ENCODE data around the gene OR6N1.

OR6N1 gene

DNA sequence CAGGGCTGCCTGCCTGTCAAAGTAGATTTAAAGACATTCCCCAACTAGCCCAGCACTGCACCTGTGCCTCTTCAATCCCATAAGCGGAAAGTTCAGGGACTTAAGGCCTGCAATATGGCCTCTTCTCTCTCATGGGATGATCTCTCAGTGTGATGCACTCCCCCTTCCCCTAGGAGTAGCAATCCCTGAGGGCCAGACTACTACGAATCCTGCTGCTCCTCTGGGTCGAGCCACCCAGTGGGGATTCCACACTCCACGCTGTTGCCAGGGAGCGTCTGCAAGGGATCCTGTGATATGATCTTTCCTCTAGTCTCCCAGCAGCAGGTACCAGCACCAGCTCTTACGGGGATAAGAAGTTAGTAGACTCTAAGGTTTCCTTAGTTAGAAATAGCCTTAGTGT is 22.3 kb upstream of the OR6N1 start:
- DNase-seq, result no peak
- no peak for TF ChIP-seq CTCF (IDR thresholded peaks at IDR 0.05; ENCODE audit: low read depth, low read length)
- H3K27me3 ChIP-seq, result no peaks in the 10 kb centered on the region

GRCh38 chr1:158793604-158794003 is 21.6 kb upstream of the OR6N1 start:
- H3K27me3 ChIP-seq, result no peaks in the 10 kb centered on the region
- H3K9me3 ChIP-seq, result no peaks in the 10 kb centered on the region
- no peaks in the 10 kb centered on the region for H3K4me1 ChIP-seq
- no peak overlapping the region for H3K4me3 ChIP-seq (ENCODE audit: low read depth, low read length)
- no peak for TF ChIP-seq CTCF (IDR thresholded peaks at IDR 0.05; ENCODE audit: low read depth, low read length)
- DNase-seq, result no peak
- H3K36me3 ChIP-seq, result no peaks in the 10 kb centered on the region

More for the DNA sequence above, 22.3 kb upstream of the OR6N1 start:
- H3K9me3 ChIP-seq, result no peaks in the 10 kb centered on the region
- no peak overlapping the region for H3K4me3 ChIP-seq (ENCODE audit: low read depth, low read length)
- H3K4me1 ChIP-seq, result no peaks in the 10 kb centered on the region
- no peaks in the 10 kb centered on the region for H3K36me3 ChIP-seq

DNA sequence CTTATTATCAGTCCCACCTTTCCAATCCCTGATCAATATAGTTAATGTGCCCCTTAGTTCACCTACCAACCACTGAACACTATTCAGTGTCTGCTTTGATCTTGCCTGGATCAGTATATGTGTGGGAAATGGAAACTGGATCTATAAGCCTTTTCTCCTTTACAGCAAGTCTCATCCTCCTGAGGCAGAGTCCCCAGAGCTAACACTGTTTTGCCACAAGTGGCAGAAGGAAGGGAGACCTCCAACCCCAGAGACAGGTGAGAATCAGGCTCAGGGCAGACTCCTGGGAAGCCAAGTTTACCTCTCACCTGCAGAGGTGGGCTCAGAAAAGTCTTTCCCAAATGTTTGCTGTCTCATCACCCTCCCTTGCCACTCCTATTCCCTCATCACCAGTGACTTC is 9.1 kb upstream of the OR6N1 start, which contains the start of gene OR6N2:
OR6N2 (minus strand) TSS at position 101 of the 400 bp plus-strand sequence. CDS start 3,569 bp downstream, outside the sequence.
- Histone ChIP-seq H3K36me3 (no peaks in the 10 kb centered on the region), H3K27me3 (no peaks in the 10 kb centered on the region), H3K4me1 (no peaks in the 10 kb centered on the region), H3K4me3 (ENCODE audit: low read depth, low read length) (no peak within 1 kb of the TSS), H3K9me3 (no peaks in the 10 kb centered on the region)
- no peak for DNase-seq
- no peak for TF ChIP-seq CTCF (IDR thresholded peaks at IDR 0.05; ENCODE audit: low read depth, low read length)

DNA sequence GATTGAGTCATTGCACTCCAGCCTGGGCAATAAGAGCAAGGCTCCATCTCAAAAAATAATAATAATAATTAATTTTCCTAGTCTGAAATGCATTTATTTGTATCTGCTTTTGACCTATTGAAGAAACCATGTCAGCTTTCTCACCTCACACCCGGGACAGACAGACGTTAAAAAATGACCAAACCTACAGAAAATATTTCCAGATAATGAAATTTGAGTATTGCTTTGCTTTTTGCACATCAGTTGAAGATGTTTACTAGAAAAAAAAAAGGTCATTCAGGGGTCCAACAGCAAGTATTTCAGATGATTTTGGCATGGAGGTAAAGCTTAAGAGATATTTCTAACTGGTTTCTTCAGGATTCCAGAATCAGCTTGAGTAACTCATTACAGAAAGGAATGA is 17.6 kb downstream of the OR6N1 start, which contains the start of gene OR6K6:
OR6K6 (plus strand) TSS at position 301 of the 400 bp plus-strand sequence. CDS start 168 bp downstream, outside the sequence.
- Histone ChIP-seq H3K36me3 (no peaks in the 10 kb centered on the region), H3K4me1 (no peaks in the 10 kb centered on the region), H3K9me3 (no peaks in the 10 kb centered on the region), H3K27me3 (no peaks in the 10 kb centered on the region), H3K4me3 (ENCODE audit: low read depth, low read length) (no peak within 1 kb of the TSS)
- no peak for TF ChIP-seq CTCF (IDR thresholded peaks at IDR 0.05; ENCODE audit: low read depth, low read length)
- DNase-seq, result no peak

- H3K36me3 ChIP-seq, result no peaks in the 10 kb centered on the region
- TF ChIP-seq CTCF (IDR thresholded peaks at IDR 0.05; ENCODE audit: low read depth, low read length), result no peak
- no peak overlapping the region for H3K4me3 ChIP-seq (ENCODE audit: low read depth, low read length)
- H3K4me1 ChIP-seq, result no peaks in the 10 kb centered on the region
- H3K9me3 ChIP-seq, result no peaks in the 10 kb centered on the region
- H3K27me3 ChIP-seq, result no peaks in the 10 kb centered on the region
- no peak for DNase-seq
Observed at GRCh38 chr1:158752155-158752712, 19.8 kb downstream of the OR6N1 start.

DNA sequence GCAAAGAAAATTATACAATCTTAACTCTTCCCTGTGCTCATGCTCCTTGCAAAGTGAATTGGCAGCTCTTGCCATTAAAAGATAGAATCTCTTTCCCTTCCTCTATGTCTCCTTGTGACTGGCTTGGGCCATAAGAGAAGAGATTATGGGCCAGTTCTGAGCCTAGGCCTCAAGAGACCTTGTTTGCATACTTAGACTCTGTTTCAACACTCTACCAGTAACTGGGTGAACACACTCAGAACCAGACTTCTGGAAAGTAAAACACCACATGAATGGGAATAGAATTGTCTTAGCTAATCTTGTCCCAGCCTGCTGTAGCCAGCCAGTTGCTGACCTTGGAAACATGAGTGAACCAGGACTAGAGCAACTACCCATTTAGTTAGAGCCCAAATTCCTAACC is 36.1 kb downstream of the OR6N1 start:
- H3K4me3 ChIP-seq (ENCODE audit: low read depth, low read length), result no peak overlapping the region
- no peaks in the 10 kb centered on the region for H3K9me3 ChIP-seq
- no peaks in the 10 kb centered on the region for H3K36me3 ChIP-seq
- no peaks in the 10 kb centered on the region for H3K27me3 ChIP-seq
- no peaks in the 10 kb centered on the region for H3K4me1 ChIP-seq
- no peak for TF ChIP-seq CTCF (IDR thresholded peaks at IDR 0.05; ENCODE audit: low read depth, low read length)
- no peak for DNase-seq

Measured in BE2C (cell line).